Immature natural killer cell (primary cell): ENCODE measurements around the gene DQX1. TPM values are rescaled to one million over a fixed set of nuclear protein-coding genes. Genes with fewer than 3 reads are reported as not detected.
A peak's percentile ranks its signal among the peaks of the same experiment; 100 is the strongest.

Experiments used
- DNase-seq, 3 donors: peaks; one replicate each; pipeline ENCODE4 v3.0.0; 2022; ENCODE audit warnings: mixed read lengths in 1 of 3
- H3K27ac Mint-ChIP-seq, 6 donors: one replicate each; pipeline ENCODE4 v1.8.0; 2020; ENCODE audit warnings: mixed read lengths in 6 of 6, mild to moderate bottlenecking in 5 of 6, inconsistent platforms in 4 of 6, moderate library complexity in 3 of 6
- H3K27me3 Mint-ChIP-seq, 3 donors: one replicate each; pipeline ENCODE4 v1.8.0; 2020 to 2021; ENCODE audit warnings: low read depth in 3 of 3, mild to moderate bottlenecking in 3 of 3, mixed read lengths in 3 of 3, moderate library complexity in 3 of 3, inconsistent platforms in 1 of 3
- H3K36me3 Mint-ChIP-seq, 3 donors: one replicate each; pipeline ENCODE4 v1.8.0; 2020; ENCODE audit warnings: mixed read lengths in 3 of 3, inconsistent platforms in 2 of 3, mild to moderate bottlenecking in 2 of 3
- H3K4me1 Mint-ChIP-seq, 2 donors: one replicate each; pipeline ENCODE4 v1.8.0; 2020; ENCODE audit warnings: inconsistent platforms in 2 of 2, mild to moderate bottlenecking in 2 of 2, mixed read lengths in 2 of 2, moderate library complexity in 1 of 2
- H3K4me3 Mint-ChIP-seq, 5 donors: one replicate each; pipeline ENCODE4 v1.8.0; 2020; ENCODE audit warnings: mild to moderate bottlenecking in 5 of 5, mixed read lengths in 5 of 5, inconsistent platforms in 3 of 5, moderate library complexity in 3 of 5
- H3K9me3 Mint-ChIP-seq, 6 donors: one replicate each; pipeline ENCODE4 v1.8.0; 2020; ENCODE audit warnings: mild to moderate bottlenecking in 6 of 6, mixed read lengths in 6 of 6, inconsistent platforms in 4 of 6, moderate library complexity in 3 of 6
- polyA plus RNA-seq, 3 donors: library from polyadenylated mRNA; unstranded; fragments of 300-500 nt; fragmentation: Illumina TruSeq; gene quantifications; one replicate each; pipeline ENCODE4 v1.2.3, GENCODE V29; 2021

Gene DQX1
- polyA plus RNA-seq, 3 donors from 2014 or later, result not detected

DNA sequence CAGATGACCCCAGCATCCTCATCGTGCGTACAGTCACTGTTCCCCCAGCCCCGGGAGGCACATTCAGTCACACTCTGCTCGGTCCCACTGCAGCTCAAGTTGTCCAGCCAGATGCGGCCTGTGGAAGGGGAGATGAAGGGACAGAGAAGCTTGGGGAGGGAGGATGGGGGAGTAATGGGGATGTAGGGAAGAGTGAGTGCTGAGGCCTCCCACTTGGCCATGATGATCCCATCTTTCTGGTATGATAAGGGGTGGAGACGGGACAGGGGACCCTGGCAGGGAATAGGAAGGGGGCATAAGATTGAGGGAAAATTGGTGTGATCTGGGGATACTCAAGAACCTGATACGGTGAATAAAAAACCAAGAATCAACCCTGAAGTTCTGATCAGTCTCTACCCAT, 24.2 kb upstream of the DQX1 start:
- no peak overlapping the region for H3K27ac Mint-ChIP-seq

DNA sequence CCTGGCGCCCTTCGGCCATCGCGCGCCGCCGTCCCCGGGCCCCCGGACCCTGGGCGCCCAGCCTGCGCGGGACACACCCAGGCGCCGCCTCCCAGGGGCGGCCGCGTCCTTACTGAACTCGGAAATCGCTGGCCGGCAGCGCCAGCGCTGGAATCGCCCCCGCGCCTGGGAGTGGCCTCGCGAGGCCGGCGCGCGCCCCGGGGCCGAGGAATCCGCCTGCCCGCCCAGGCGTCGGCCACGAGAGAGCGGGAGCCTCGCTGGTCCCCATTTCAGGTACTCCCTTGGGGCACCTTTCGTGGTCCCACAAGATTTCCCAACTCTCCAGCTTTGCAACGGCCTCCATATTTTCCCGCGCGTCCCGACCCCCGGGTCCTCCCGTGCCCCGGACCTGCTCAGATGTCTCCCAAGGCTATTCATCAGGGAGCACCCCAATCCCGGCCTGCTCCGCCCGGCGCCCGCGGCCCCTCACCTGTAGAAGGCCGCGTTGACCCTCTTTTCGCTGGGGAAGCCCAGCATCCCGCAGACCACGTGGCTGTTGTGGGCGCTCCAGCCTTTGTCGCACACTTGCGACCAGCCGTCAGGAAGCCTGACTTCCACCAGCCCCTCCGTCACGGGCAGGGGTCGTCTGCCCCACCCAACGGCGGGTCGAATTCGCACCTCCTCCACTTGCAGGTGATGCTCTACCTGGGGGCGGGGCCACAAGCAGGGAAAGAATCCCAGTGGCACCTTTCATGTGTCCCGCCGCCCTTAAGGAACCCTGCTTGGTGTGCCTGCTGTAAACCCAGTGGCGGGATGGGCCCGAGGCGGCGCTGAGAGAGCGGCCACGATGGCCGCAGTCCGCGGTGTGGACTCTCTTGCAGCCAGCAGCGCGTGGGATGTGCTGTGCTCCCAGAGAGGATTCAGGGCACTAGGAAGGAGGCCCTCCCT, 23.1 kb upstream of the DQX1 start:
- Mint-ChIP-seq H3K36me3 (peaks cover 0 to 3% (median 0%) of the 10 kb centered on the region in 3 donors), H3K27ac (no peak overlapping the region), H3K9me3 (no peaks in the 10 kb centered on the region), H3K27me3 (peaks cover 14 to 38% (median 35%) of the 10 kb centered on the region in 3 donors), H3K4me1 (peaks cover 6 to 7% of the 10 kb centered on the region in 2 donors), H3K4me3 (peak overlapping the region in 2 of 5 donors; percentile 22 to 39)
- DNase-seq, result no peak

More for the DNA sequence above, 24.2 kb upstream of the DQX1 start:
- no peak for DNase-seq
- peaks cover 0 to 3% (median 0%) of the 10 kb centered on the region in 3 donors for H3K36me3 Mint-ChIP-seq
- H3K27me3 Mint-ChIP-seq, result peaks cover 16 to 46% (median 43%) of the 10 kb centered on the region in 3 donors
- no peak overlapping the region for H3K4me3 Mint-ChIP-seq
- no peaks in the 10 kb centered on the region for H3K9me3 Mint-ChIP-seq
- H3K4me1 Mint-ChIP-seq, result peaks cover 8 to 13% of the 10 kb centered on the region in 2 donors

DNA sequence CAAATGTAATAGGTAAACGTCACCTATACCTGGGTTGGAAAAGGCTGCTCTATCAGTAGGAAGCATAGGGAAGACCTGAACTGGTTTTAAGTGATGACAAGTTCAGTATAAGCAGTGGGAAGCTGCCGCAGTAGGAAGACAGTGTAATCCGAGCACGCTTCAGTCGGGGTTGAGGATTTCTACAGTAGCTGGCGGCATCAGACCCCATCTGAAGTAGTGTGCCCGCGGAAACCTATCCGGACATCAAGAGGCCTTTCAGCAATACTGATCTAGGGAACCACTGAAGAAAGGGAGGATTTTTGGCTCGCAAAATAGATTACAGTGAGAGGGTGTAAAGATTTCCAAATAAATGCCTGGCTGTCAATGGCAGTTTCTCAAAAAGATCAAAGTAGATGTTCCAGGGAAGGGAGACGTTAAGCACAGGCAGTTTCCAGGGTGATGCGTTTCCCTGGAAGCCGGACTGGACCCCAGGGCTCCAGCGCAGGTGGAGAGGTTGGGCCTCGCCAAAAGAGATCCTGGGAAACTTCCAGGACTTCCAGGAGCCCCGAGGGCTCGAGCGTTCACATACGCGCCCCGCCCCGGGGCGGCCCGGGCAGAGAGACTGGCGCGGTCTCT, 22.4 kb upstream of the DQX1 start:
- Mint-ChIP-seq H3K36me3 (peaks cover 0 to 3% (median 0%) of the 10 kb centered on the region in 3 donors), H3K9me3 (no peaks in the 10 kb centered on the region), H3K27me3 (peaks cover 14 to 33% (median 32%) of the 10 kb centered on the region in 3 donors), H3K4me3 (peak overlapping the region in 4 of 5 donors; percentile 38 to 62 (median 44)), H3K27ac (no peak overlapping the region), H3K4me1 (peaks cover 6% of the 10 kb centered on the region in 2 donors)
- DNase-seq, result no peak

DNA sequence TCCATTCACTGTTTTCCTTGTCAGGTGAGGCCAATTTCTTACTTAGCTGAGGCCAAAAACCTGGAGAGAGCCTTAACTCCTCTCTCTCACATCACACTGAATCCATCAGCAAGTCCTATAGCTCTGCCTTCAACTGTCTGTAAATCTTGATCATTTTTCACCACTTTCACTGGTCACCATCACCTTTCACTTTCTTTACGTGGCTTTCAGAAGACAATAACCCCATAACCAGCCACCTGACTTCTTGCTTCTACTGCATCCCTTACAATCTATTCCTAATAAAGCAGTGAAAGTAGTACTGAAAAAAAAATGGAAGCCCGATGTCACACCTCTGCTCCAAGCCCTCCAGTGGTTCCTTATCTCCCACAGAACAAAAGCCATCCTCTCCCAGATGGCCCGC, 20.0 kb upstream of the DQX1 start:
- Mint-ChIP-seq H3K27ac (no peak overlapping the region), H3K36me3 (peaks cover 0 to 3% (median 0%) of the 10 kb centered on the region in 3 donors), H3K4me3 (no peak overlapping the region), H3K27me3 (peaks cover 14 to 23% (median 19%) of the 10 kb centered on the region in 3 donors), H3K9me3 (no peaks in the 10 kb centered on the region), H3K4me1 (peaks cover 4 to 6% of the 10 kb centered on the region in 2 donors)
- DNase-seq, result no peak

DNA sequence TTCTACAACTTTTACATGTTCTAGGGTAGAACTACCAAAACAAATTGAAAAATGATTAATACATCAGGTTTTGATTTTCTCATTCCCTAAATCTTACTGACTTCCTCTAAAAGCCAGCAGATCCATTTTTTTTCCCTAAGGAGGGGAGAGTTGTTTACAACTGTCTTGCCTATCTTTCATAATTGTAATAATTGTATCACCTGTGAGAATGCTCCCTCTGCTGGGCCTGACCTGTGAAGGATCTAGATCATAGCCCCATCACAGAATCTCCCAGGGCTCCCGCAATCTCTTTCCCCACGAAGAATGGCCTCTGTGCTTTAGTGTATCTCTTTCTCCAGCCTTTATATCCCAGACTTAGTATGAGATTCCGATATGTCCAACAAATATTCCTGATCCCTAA, 18.6 kb upstream of the DQX1 start:
- Mint-ChIP-seq H3K27ac (no peak overlapping the region), H3K4me3 (no peak overlapping the region), H3K4me1 (peaks cover 4 to 6% of the 10 kb centered on the region in 2 donors), H3K9me3 (no peaks in the 10 kb centered on the region), H3K36me3 (peaks cover 0 to 3% (median 0%) of the 10 kb centered on the region in 3 donors), H3K27me3 (peaks cover 9 to 18% (median 12%) of the 10 kb centered on the region in 3 donors)
- DNase-seq, result no peak

DNA sequence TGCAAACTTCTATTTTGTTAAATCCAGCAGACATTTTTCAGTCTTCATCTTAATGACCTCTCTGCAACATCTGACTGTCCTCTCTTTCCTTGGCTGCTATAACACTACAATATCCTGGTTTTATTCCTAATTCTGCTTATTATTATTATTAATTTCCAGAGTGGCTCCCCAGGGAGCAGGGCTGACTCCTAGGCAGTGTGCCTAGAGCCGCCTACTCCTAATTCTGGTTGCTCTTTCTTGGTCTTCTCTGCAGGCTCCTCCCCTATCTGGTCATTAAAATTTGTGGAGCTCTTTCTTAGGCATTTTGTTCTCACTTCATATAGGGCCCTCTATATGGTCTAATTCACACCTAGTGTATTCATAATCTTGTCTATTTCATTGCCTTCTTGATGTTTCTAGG, 16.9 kb upstream of the DQX1 start:
- no peak overlapping the region for H3K27ac Mint-ChIP-seq
- H3K27me3 Mint-ChIP-seq, result peaks cover 8 to 16% (median 13%) of the 10 kb centered on the region in 3 donors
- H3K4me3 Mint-ChIP-seq, result no peak overlapping the region
- H3K9me3 Mint-ChIP-seq, result no peaks in the 10 kb centered on the region
- no peak for DNase-seq
- H3K36me3 Mint-ChIP-seq, result peaks cover 0 to 3% (median 0%) of the 10 kb centered on the region in 3 donors
- peaks cover 0 to under 1% of the 10 kb centered on the region in 2 donors for H3K4me1 Mint-ChIP-seq

DNA sequence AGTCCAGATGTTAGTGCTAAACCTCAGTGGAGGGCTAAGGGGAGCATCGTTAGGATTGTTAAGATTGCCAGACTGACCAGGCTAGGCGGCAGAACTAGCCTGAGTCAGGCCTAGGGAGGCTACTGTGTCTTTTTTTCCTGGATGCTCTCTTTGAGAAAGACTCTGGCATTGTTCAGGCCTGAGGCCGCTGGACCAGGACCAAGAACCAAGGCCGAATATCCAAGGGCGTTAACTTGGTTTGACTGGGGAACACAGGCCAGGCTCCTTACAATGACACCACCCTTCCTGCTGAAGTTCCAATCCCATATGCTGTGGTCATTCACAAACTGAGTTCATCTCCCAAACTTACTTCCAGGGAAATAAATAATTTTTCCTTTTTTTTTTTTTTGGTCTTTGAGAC, 14.3 kb upstream of the DQX1 start:
- H3K27me3 Mint-ChIP-seq, result peaks cover 0 to 14% (median 10%) of the 10 kb centered on the region in 3 donors
- H3K9me3 Mint-ChIP-seq, result no peaks in the 10 kb centered on the region
- H3K4me1 Mint-ChIP-seq, result no peaks in the 10 kb centered on the region
- DNase-seq, result no peak
- H3K4me3 Mint-ChIP-seq, result no peak overlapping the region
- no peak overlapping the region for H3K27ac Mint-ChIP-seq
- no peaks in the 10 kb centered on the region for H3K36me3 Mint-ChIP-seq

DNA sequence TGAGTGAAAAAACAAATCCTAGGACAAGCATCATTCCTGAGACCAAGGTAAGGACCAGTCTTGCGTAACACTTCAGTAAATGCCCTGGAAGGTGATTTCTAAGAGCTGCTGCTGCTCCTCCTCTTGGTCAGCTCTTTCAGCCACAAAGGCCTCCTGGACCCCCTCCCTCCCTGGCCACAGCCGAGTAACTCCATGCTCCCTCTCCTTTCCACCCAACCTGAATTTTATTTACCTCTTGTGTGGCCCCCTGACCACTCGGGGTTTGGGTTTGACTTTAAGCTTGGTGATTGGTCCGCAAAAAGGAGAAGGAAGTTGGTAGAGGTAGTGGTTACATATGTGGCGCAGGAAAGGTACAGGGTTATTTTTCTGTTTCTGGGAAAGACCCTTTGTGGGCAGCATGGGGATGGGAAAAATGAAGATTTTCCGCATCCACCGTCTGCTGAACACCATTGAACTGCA, 12.9 kb upstream of the DQX1 start:
- no peaks in the 10 kb centered on the region for H3K9me3 Mint-ChIP-seq
- DNase-seq, result no peak
- H3K4me1 Mint-ChIP-seq, result no peaks in the 10 kb centered on the region
- H3K27ac Mint-ChIP-seq, result no peak overlapping the region
- peaks cover 0 to 12% (median 10%) of the 10 kb centered on the region in 3 donors for H3K27me3 Mint-ChIP-seq
- no peak overlapping the region for H3K4me3 Mint-ChIP-seq
- H3K36me3 Mint-ChIP-seq, result peaks cover 0 to 1% (median 0%) of the 10 kb centered on the region in 3 donors

DNA sequence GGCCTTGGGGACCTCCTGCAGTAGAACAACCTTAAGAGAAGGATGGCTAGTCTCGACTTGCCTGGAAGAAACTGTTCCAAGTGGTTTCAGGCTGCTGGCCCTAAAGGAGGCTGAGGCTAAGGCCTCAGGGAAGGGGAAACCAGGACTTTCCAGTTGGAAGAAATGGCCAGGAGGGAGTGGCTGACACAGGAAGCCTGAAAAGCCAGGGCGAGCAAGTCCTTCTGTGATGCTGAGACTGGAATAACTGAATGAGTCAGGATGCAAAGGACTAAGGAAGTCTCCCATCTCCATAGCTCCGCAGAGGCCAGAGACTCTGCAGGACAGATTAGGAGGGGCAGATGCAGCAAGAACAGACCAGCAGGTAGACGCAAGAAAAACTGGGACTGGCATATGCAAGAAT, 11.1 kb upstream of the DQX1 start:
- Mint-ChIP-seq H3K4me1 (peaks cover 2 to 3% of the 10 kb centered on the region in 2 donors), H3K4me3 (no peak overlapping the region), H3K36me3 (peaks cover 0 to 5% (median 2%) of the 10 kb centered on the region in 3 donors), H3K27me3 (peaks cover 0 to 12% (median 10%) of the 10 kb centered on the region in 3 donors), H3K27ac (no peak overlapping the region), H3K9me3 (no peaks in the 10 kb centered on the region)
- no peak for DNase-seq

DNA sequence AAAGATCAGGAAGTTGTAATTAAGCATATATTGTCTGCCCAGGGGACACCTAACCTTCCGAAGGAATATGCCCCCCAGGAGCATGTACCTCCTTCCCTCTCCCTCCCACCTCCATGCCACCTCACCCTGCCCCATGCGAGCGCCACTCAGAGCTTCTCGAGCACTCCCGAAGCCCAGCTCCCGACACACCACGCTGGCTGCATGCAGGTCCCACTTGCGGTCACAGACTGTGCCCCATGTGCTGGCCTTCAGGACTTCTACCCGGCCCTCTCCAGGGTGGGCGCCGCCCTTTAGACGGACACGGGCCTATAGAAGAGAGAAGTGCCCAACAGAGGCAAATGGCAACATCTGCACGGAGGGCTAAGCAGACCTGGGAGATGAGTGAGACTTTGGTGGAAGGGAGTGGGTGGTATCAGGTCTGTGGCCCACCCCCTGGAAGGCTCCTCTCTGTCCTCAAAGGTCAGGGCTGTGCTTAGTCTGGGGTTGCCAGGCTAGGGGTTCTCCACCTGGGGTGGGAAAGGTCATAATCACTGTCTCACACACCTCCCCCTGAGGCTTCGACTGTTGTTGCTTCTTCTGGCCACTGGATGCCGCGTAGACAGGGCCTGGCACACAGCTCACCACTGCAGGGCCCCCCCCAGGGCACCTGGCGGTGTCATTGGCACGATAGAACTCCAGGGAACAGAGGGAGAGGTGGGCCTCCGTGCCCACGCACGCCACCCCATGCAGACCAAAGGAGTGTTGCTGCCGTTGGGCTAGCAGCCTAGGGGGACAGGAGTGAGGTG, 10.3 kb upstream of the DQX1 start:
- Mint-ChIP-seq H3K27me3 (peaks cover 0 to 12% (median 10%) of the 10 kb centered on the region in 3 donors), H3K27ac (no peak overlapping the region), H3K4me3 (no peak overlapping the region), H3K36me3 (peaks cover 0 to 8% (median 5%) of the 10 kb centered on the region in 3 donors), H3K9me3 (no peaks in the 10 kb centered on the region), H3K4me1 (peaks cover 8 to 11% of the 10 kb centered on the region in 2 donors)
- DNase-seq, result no peak

DNA sequence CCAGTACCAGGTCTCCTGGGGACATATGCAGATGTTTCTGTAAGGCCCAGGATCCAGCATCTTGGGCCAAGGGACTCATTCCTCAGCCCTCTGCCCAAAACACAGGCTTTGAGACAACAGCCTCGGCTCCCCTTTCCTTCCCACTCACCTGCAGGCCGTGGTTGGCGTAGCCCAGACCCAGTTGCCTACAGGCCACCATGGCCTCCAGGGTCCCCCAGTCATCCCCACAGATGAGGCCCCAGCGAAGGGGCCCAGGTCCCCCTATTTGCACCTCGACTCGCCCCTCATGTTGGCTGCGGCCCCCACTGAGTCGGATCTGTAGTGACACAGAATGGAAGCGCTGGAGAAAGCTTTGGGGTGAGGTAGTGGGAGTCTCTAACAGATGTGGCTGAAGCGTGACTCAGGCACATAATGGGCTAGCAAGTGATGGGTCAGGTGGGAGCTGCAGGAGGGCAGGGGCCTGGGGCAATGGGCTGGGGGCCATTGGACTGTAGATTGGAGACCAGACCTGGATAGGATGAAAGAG, 9.5 kb upstream of the DQX1 start:
- H3K4me1 Mint-ChIP-seq, result peaks cover 16 to 19% of the 10 kb centered on the region in 2 donors
- no peak overlapping the region for H3K4me3 Mint-ChIP-seq
- no peak for DNase-seq

DNA sequence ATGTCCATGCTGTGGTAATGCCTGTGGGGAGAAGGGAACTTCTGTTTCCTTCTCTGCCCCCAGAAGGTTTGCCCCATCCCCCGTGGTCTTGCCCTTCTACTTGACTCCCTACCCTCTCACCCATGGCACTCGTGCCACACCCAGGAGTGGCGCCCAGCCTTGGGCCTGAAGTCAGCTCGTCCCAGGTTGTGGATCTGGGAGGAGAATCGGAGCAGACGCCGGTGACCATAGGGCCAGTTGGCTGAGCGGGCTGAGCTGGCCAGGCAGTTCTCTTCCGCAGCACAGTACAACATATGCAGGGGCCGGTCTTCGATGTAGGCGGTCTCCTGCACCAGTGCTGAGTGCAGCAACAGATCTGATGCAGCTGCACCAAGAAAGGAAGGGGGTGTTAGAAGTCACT, 8.4 kb upstream of the DQX1 start:
- no peak for DNase-seq
- no peak overlapping the region for H3K4me3 Mint-ChIP-seq
- H3K36me3 Mint-ChIP-seq, result peaks cover 0 to 8% (median 5%) of the 10 kb centered on the region in 3 donors
- peaks cover 9 to 22% (median 12%) of the 10 kb centered on the region in 3 donors for H3K27me3 Mint-ChIP-seq
- peak overlapping the region in 1 of 6 donors; percentile 22 for H3K27ac Mint-ChIP-seq
- H3K9me3 Mint-ChIP-seq, result no peaks in the 10 kb centered on the region
- peaks cover 19 to 22% of the 10 kb centered on the region in 2 donors for H3K4me1 Mint-ChIP-seq

More for the DNA sequence above, 9.5 kb upstream of the DQX1 start:
- H3K27ac Mint-ChIP-seq, result no peak overlapping the region
- peaks cover 0 to 8% (median 5%) of the 10 kb centered on the region in 3 donors for H3K36me3 Mint-ChIP-seq
- H3K9me3 Mint-ChIP-seq, result no peaks in the 10 kb centered on the region
- peaks cover 5 to 17% (median 10%) of the 10 kb centered on the region in 3 donors for H3K27me3 Mint-ChIP-seq

DNA sequence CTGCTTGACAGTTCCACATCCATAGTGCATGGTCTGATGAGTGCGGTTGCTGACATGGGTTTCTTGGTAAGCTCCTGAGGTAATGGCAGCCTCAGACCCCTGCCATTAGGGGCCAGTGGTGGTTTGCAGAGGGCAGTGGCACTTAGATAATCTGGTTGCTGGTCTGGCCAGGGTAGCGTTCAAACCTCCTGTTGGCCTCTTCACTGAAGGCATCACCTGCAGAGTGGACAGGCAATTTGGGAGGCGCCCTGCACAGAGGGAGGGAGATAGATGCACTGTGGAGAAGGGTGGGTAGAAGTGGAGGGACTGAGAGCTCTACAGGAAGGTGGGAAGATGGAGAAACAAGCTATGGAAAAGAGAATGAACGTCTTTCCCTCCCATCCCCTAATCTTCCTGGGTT, 7.4 kb upstream of the DQX1 start:
- H3K4me3 Mint-ChIP-seq, result no peak overlapping the region
- H3K9me3 Mint-ChIP-seq, result no peaks in the 10 kb centered on the region
- H3K4me1 Mint-ChIP-seq, result peaks cover 29 to 30% of the 10 kb centered on the region in 2 donors
- peaks cover 10 to 22% (median 14%) of the 10 kb centered on the region in 3 donors for H3K27me3 Mint-ChIP-seq
- H3K36me3 Mint-ChIP-seq, result peaks cover 0 to 8% (median 5%) of the 10 kb centered on the region in 3 donors
- H3K27ac Mint-ChIP-seq, result peak overlapping the region in 1 of 6 donors; percentile 34
- DNase-seq, result no peak
